MM.1S (cell line): ENCODE results near the gene FBXW4.
"Not testable (repeated sequence)": the region's sequence is repeated elsewhere in the genome, so short reads cannot be mapped to it uniquely, and the experiment has no call there.

Experiments used
- EZH2 ChIP-seq: fragments of 300-600 bp; sonication (generic); optimal IDR thresholded peaks from 2 replicates; pipeline ENCODE3; 2017; ENCODE audit warnings: low read depth, mild to moderate bottlenecking, antibody characterized with exemption, low read length, mixed read lengths
- EZH2phosphoT487 ChIP-seq: fragments of 300-600 bp; sonication (generic); IDR thresholded peaks from 2 replicates; pipeline ENCODE4 v1.6.1; 2018; ENCODE audit warnings: antibody characterized with exemption, low read length
- TF ChIP-seq, protein P1 (sequence below): fragments of 300-600 bp; sonication (generic); IDR thresholded peaks from 2 replicates; pipeline ENCODE4 v1.5.1; 2016; ENCODE audit warnings: antibody characterized with exemption, low read length, mixed read lengths

DNA sequence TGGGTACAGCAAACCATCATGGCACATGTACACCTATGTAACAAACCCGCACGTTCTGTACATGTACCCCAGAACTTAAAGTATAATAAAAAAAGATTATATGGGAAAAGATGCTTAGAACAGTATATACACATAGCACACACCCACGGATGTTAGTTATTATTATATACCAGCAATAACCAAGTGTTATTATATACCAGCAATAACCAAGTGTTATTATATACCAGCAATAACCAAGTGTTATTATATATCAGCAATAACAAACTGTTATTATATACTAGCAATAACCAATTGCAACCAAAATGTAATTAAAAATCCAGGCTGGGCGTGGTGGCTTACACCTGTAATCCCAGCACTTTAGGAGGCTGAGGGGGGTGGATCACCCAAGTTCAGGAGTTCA, 61.5 kb downstream of the FBXW4 start:
- not testable (repeated sequence) for TF ChIP-seq EZH2, EZH2phosphoT487
- TF ChIP-seq, protein P1, sequence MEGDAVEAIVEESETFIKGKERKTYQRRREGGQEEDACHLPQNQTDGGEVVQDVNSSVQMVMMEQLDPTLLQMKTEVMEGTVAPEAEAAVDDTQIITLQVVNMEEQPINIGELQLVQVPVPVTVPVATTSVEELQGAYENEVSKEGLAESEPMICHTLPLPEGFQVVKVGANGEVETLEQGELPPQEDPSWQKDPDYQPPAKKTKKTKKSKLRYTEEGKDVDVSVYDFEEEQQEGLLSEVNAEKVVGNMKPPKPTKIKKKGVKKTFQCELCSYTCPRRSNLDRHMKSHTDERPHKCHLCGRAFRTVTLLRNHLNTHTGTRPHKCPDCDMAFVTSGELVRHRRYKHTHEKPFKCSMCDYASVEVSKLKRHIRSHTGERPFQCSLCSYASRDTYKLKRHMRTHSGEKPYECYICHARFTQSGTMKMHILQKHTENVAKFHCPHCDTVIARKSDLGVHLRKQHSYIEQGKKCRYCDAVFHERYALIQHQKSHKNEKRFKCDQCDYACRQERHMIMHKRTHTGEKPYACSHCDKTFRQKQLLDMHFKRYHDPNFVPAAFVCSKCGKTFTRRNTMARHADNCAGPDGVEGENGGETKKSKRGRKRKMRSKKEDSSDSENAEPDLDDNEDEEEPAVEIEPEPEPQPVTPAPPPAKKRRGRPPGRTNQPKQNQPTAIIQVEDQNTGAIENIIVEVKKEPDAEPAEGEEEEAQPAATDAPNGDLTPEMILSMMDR = not testable (repeated sequence)
